Esophagus squamous epithelium (tissue), 5 donors: Measurements from ENCODE around the gene SCLY. TPM values are rescaled to one million over a fixed set of nuclear protein-coding genes. Genes with fewer than 3 reads are reported as not detected.

Experiments
- DNase-seq: peaks from one replicate; lab custom pipeline; 2025; lab: John Stamatoyannopoulos, UW
- H3K27ac ChIP-seq, 4 donors: fragments of 200-600 bp; sonication (generic); one replicate each; pipeline ENCODE4 v1.5.1; 2016 to 2019; ENCODE audit warnings: mild to moderate bottlenecking in 1 of 4
- H3K27me3 ChIP-seq, 4 donors: fragments of 200-600 bp; sonication (generic); 1 replicate in 3 of 4; 2 replicates in 1 of 4; pipeline versions ENCODE4 v1.5.1 to v1.6.0; 2017 to 2021; ENCODE audit warnings: antibody characterized with exemption in 1 of 4
- H3K36me3 ChIP-seq, 3 donors: fragments of 200-600 bp; sonication (generic); one replicate each; pipeline ENCODE4 v1.5.1; 2016 to 2019
- H3K4me1 ChIP-seq, 3 donors: fragments of 200-600 bp; sonication (generic); one replicate each; pipeline ENCODE4 v1.5.1; 2017 to 2019
- H3K4me3 ChIP-seq, 4 donors: fragments of 200-600 bp; sonication (generic); 1 replicate in 3 of 4; 2 replicates in 1 of 4; pipeline ENCODE4 v1.5.1; 2016 to 2019; ENCODE audit warnings: mild to moderate bottlenecking in 2 of 4, moderate library complexity in 1 of 4
- H3K9me3 ChIP-seq, 3 donors: fragments of 200-600 bp; sonication (generic); one replicate each; pipeline ENCODE4 v1.5.1; 2016 to 2019
- CTCF ChIP-seq, 6 experiments: fragments of 450-650 bp in 4 of 6; fragments of 200-600 bp in 2 of 6; sonication (generic) in 2 of 6; IDR thresholded peaks; one replicate each; pipeline ENCODE4 v1.5.1; 2016 to 2019; ENCODE audit warnings: antibody characterized with exemption in 6 of 6, mild to moderate bottlenecking in 4 of 6, moderate library complexity in 4 of 6
- POLR2A ChIP-seq, 4 donors: fragments of 450-650 bp; IDR thresholded peaks; one replicate each; pipeline ENCODE4 v1.6.1; 2017; ENCODE audit warnings: antibody characterized with exemption in 4 of 4, mild to moderate bottlenecking in 4 of 4, moderate library complexity in 3 of 4
- WGBS, 2 donors: methylation state at CpG; one replicate each; pipeline ENCODE4 v1.1.5; 2018; 5-methylcytosine and 5-hydroxymethylcytosine counted together
- intact Hi-C: fragments of 100-400 bp; cut with DNase I; formaldehyde crosslinking; loops from one replicate; pipeline ENCODE4 v1.15.0; 2022
- small RNA-seq, 4 donors: library from RNA; depleted of rRNA; stranded (forward); fragments of <200 nt; gene quantifications; one replicate each; pipeline ENCODE3, GENCODE V24; 2016
- total RNA-seq, 4 donors: library from RNA; depleted of rRNA; stranded (reverse); fragments of >200 nt; gene quantifications; one replicate each; pipeline ENCODE4 v1.1.0, GENCODE V29; 2016
- donor health status: DM: yes; HTN: yes; CAD: no.

The SCLY gene
- total RNA-seq, 4 donors from 2014 or later, result 3.0 to 14.0 (median 11.4) TPM

DNA sequence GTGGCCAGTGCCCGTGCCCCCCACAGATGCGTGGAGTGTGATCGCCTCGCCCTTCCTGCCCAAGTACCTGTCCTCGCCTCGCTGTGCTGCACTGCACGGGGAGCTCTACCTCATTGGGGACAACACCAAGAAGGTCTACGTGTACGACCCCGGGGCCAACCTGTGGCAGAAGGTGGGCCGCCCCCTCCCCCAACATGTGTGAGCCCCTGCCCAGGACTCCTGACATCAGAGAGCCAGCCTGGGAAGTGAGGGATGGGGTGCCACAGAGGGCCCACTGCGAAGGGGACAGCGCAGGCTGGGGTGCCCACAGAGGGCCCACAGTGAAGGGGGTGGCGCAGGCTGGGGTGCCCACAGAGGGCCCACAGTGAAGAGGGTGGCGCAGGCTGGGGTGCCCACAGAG lies 88.2 kb downstream of the SCLY start:
- Histone ChIP-seq H3K9me3 (no peaks in the 10 kb centered on the region), H3K4me3 (no peak overlapping the region), H3K36me3 (no peaks in the 10 kb centered on the region), H3K27ac (no peak overlapping the region), H3K4me1 (peaks cover under 1 to 13% (median under 1%) of the 10 kb centered on the region in 3 donors), H3K27me3 (no peaks in the 10 kb centered on the region)
- intact Hi-C loops, result no loop called here
- no peak for DNase-seq
- TF ChIP-seq POLR2A (IDR thresholded peaks at IDR 0.05) (no peak), CTCF (IDR thresholded peaks at IDR 0.05) (no peak)
- 94% methylated on average over 6 of the region's 15 CpGs; no CpG with 5 or more reads in 1 of the 2 donors for WGBS, 2 donors

Small RNA genes lying within 50 kb of the gene (small RNA-seq; reads per million reads assigned to genes)
- gene RNU6-1333P, result 0 reads per million in 4 donors

Other genes starting within 250 kb of the SCLY start
- gene RAMP1, start 201.4 kb upstream of the SCLY start, total RNA-seq, result 10 to 100 TPM in 1 of 4 donors, 1 to 10 TPM in 2, under 1 TPM in 1; 0.76 to 11.3 (median 4.0) TPM
- gene UBE2F, start 94.0 kb upstream of the SCLY start, total RNA-seq, result 10 to 100 TPM; 54.9 to 84.7 (median 64.8) TPM
- 1 to 10 TPM in 1 of 4 donors, under 1 TPM in 2, not detected in 1; 0.04 to 1.3 (median 0.88) TPM for gene ESPNL, start 39.3 kb downstream of the SCLY start, total RNA-seq
- under 1 TPM in 3 of 4 donors, not detected in 1; 0.09 to 0.38 (median 0.18) TPM for gene KLHL30, start 77.7 kb downstream of the SCLY start, total RNA-seq
- gene ERFE, start 98.0 kb downstream of the SCLY start, total RNA-seq, result under 1 TPM in 1 of 4 donors, not detected in 3; 0.19 TPM
- 10 to 100 TPM; 13.3 to 38.3 (median 20.7) TPM for gene ILKAP, start 142.7 kb downstream of the SCLY start, total RNA-seq
- gene HES6, start 179.0 kb downstream of the SCLY start, total RNA-seq, result 1 to 10 TPM; 3.1 to 5.1 (median 4.2) TPM
- gene PER2, start 227.6 kb downstream of the SCLY start, total RNA-seq, result 10 to 100 TPM in 2 of 4 donors, 1 to 10 TPM in 2; 6.2 to 28.0 (median 12.0) TPM